ENCODE measurements around the gene MRM1.

DNA sequence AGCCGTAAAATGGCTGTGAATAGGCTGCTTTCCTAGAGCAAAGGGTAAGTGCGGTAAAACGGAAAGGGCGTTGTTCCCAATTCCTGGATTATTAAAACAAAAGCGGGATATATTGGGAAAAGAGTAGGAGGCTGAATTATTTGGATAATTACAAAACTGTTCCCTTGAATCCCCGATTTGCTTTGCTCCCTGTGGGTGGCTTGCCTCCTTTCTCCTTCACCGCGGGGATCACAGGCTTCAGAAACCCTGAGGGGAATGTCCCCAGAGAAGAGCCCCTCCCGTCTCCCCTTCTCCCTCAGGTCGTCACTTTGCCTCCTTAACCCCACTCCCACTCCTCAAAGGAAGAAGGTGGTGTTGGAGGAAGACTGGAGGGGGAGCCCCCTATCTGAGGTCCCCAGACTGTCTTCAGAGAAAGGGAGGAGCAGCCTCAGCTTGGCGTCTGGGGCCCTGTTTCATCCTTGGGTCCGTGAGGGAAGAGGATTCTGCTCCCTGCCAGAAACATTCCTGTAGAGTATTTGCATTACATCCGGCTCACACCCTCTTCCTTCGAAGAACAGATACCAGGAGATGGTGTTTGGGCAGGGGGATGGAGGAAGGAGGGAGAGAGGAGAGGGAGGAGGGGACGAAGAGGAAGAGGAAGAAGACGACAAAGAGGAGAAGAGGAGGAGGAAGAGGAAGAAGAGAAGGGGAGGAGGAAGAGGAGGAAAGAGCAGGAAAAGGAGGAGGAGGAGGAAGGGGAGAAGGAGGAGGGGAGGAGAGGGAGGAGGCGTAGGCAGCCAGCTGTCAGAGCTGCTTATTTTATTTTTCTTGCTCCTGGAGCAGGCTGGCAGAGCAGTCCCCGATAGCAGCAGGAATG, 31.8 kb downstream of the MRM1 start:
- TF ChIP-seq, protein P1, sequence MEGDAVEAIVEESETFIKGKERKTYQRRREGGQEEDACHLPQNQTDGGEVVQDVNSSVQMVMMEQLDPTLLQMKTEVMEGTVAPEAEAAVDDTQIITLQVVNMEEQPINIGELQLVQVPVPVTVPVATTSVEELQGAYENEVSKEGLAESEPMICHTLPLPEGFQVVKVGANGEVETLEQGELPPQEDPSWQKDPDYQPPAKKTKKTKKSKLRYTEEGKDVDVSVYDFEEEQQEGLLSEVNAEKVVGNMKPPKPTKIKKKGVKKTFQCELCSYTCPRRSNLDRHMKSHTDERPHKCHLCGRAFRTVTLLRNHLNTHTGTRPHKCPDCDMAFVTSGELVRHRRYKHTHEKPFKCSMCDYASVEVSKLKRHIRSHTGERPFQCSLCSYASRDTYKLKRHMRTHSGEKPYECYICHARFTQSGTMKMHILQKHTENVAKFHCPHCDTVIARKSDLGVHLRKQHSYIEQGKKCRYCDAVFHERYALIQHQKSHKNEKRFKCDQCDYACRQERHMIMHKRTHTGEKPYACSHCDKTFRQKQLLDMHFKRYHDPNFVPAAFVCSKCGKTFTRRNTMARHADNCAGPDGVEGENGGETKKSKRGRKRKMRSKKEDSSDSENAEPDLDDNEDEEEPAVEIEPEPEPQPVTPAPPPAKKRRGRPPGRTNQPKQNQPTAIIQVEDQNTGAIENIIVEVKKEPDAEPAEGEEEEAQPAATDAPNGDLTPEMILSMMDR (IDR thresholded peaks at IDR 0.05) = no peak
- TF ChIP-seq POLR2A (IDR thresholded peaks at IDR 0.05) = no peak
